Progenitor cell of endocrine pancreas (in vitro differentiated cells): ENCODE measurements around the gene BRMS1. TPM values are rescaled to one million over a fixed set of nuclear protein-coding genes. Genes with fewer than 3 reads are reported as not detected.
"Not testable (repeated sequence)": the region's sequence is repeated elsewhere in the genome, so short reads cannot be mapped to it uniquely, and the experiment has no call there.

Source experiments
- DNase-seq: peaks from one replicate; pipeline ENCODE4 v3.0.0; 2021; ENCODE audit warnings: low spot score; ENCODE audit not compliant: unreplicated experiment
- H3K27ac Mint-ChIP-seq: 2 replicates; pipeline ENCODE4 v1.8.0; 2021; ENCODE audit warnings: mild to moderate bottlenecking, moderate library complexity, mixed read lengths
- H3K27me3 Mint-ChIP-seq: 2 replicates; pipeline ENCODE4 v1.8.0; 2021; ENCODE audit warnings: mixed read lengths
- H3K36me3 Mint-ChIP-seq: 2 replicates; pipeline ENCODE4 v1.8.0; 2022; ENCODE audit warnings: mixed read lengths; ENCODE audit not compliant: insufficient read depth
- H3K4me1 Mint-ChIP-seq: 2 replicates; pipeline ENCODE4 v1.8.0; 2021; ENCODE audit warnings: low read depth, mixed read lengths
- H3K4me3 Mint-ChIP-seq: 2 replicates; pipeline ENCODE4 v1.8.0; 2021; ENCODE audit warnings: low read depth, mild to moderate bottlenecking, moderate library complexity, mixed read lengths
- H3K9me3 Mint-ChIP-seq: 2 replicates; pipeline ENCODE4 v1.8.0; 2021; ENCODE audit warnings: low read depth, mixed read lengths
- total RNA-seq: library from RNA; stranded (reverse); gene quantifications from 2 replicates; pipeline ENCODE4 v1.2.1, GENCODE V29; 2021
- TF ChIP-seq, protein P1 (sequence below): fragments of 200-600 bp; sonication (generic); IDR thresholded peaks from one replicate; pipeline ENCODE4 v1.5.0; 2021; ENCODE audit warnings: antibody characterized with exemption, mild to moderate bottlenecking; ENCODE audit not compliant: unreplicated experiment

The BRMS1 gene
- total RNA-seq, 1 donor from 2014 or later = 38.1 TPM

DNA sequence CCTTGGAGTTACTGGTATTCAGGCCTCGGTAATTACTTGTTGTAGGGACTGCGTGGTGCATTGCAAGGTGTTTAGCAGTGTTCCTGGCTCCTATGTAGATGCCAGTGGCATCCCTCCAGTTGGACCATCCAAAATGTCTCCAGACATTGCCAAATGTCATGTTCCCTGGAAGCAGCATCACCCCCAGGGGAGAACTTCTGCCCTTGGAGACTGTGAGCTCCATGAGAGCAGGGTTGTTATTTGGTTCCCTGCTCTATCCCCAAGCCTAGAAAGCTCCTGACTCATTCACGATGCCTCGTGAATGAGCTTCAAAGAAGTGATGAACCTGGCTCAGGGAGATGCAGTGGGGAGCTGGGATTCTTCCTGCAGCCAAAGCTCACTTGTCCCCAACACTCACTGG is 23.3 kb downstream of the BRMS1 start:
- H3K9me3 Mint-ChIP-seq = peaks cover 5% of the 10 kb centered on the region
- peaks cover 1% of the 10 kb centered on the region for H3K4me1 Mint-ChIP-seq
- no peak overlapping the region for H3K27ac Mint-ChIP-seq
- no peaks in the 10 kb centered on the region for H3K36me3 Mint-ChIP-seq
- TF ChIP-seq, protein P1, sequence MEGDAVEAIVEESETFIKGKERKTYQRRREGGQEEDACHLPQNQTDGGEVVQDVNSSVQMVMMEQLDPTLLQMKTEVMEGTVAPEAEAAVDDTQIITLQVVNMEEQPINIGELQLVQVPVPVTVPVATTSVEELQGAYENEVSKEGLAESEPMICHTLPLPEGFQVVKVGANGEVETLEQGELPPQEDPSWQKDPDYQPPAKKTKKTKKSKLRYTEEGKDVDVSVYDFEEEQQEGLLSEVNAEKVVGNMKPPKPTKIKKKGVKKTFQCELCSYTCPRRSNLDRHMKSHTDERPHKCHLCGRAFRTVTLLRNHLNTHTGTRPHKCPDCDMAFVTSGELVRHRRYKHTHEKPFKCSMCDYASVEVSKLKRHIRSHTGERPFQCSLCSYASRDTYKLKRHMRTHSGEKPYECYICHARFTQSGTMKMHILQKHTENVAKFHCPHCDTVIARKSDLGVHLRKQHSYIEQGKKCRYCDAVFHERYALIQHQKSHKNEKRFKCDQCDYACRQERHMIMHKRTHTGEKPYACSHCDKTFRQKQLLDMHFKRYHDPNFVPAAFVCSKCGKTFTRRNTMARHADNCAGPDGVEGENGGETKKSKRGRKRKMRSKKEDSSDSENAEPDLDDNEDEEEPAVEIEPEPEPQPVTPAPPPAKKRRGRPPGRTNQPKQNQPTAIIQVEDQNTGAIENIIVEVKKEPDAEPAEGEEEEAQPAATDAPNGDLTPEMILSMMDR = no peak
- peaks cover 24% of the 10 kb centered on the region for H3K27me3 Mint-ChIP-seq
- no peak for DNase-seq
- H3K4me3 Mint-ChIP-seq = no peak overlapping the region

DNA sequence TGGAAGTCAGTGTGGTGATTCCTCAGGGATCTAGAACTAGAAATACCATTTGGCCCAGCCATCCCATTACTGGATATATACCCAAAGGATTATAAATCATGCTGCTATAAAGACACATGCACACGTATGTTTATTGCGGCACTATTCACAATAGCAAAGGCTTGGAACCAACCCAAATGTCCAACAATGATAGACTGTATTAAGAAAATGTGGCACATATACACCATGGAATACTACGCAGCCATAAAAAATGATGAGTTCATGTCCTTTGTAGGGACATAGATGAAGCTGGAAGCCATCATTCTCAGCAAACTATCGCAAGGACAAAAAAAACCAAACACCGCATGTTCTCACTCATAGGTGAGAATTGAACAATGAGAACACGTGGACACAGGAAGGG is 24.2 kb downstream of the BRMS1 start:
- H3K4me3 Mint-ChIP-seq, DNase-seq, H3K9me3 Mint-ChIP-seq, H3K4me1 Mint-ChIP-seq, H3K36me3 Mint-ChIP-seq, H3K27ac Mint-ChIP-seq: not testable (repeated sequence)
- H3K27me3 Mint-ChIP-seq = peaks cover 27% of the 10 kb centered on the region

DNA sequence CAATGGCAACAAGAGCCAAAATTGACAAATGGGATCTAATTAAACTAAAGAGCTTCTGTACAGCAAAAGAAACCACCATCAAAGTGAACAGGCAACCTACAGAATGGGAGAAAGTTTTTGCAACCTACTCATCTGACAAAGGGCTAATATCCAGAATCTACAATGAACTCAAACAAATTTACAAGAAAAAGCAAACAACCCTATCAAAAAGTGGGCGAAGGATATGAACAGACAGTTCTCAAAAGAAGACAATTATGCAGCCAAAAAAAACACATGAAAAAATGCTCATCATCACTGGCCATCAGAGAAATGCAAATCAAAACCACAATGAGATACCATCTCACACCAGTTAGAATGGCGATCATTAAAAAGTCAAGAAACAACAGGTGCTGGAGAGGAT is 24.6 kb downstream of the BRMS1 start:
- not testable (repeated sequence) for H3K36me3 Mint-ChIP-seq, H3K4me3 Mint-ChIP-seq, H3K4me1 Mint-ChIP-seq, H3K9me3 Mint-ChIP-seq, DNase-seq, H3K27ac Mint-ChIP-seq
- peaks cover 32% of the 10 kb centered on the region for H3K27me3 Mint-ChIP-seq

DNA sequence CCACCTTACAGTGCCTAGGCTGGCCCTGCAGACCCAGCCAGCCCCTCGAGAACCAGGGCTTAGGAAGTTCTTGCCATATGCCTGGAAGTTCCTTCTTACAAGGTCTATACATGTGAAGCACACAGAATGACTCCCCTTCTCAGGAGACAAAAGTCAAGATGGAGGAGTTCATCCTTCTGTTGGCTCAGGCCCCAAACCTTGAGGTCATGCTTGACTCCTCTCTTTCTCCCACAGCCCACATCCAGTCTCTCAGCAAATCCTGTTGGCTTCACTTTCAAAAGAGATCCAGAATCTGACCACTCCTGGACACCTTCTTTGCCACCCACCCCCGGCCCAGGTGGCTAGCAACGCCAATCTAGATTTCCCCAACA is 26.3 kb downstream of the BRMS1 start:
- Mint-ChIP-seq H3K27ac (no peak overlapping the region), H3K9me3 (peaks cover 5% of the 10 kb centered on the region), H3K36me3 (no peaks in the 10 kb centered on the region), H3K4me3 (no peak overlapping the region), H3K27me3 (peaks cover 41% of the 10 kb centered on the region), H3K4me1 (peaks cover 1% of the 10 kb centered on the region)
- no peak for DNase-seq
- TF ChIP-seq, protein P1 = no peak

DNA sequence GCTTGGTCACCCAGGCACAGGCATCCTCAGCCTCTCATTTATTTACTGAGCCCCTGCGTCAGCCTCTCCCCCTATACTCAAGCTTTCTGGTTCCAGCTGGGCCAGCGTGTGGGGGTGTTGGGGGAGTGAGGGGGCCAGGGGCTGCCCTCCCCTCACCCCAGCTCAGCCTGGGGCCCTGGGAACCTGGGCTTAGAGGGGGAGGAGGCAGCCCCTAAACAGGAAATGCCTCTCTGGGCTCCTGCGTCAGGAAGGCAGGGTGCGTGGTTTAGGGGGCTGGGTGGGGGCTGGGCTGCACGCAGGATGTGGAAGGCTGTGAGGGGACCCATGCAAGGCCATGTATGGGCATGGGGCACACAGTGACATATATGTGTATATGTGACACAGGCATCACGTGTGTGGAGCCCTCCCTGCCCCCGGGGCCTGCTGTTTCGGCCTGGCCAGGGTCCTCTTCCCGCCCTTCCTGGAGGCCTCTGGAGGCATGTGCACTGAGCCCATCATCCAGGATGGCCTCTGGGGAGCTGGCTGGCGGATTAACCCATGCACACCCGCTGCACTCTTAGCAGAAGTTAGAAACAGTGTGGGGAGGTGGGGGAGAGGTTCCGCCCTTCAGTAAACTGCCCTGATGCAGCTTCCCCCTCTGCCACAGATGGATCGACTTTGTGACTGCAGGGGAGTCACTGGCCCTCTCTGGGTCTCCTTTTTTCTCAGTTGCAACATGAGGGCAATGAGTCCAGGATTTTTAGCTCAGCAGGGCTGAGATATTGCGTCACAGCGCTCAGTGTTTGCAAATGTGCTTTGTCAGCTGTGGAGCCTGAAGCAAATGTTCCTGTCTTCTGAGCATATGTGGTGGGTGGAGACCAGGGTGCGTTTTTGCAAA is 26.9 kb downstream of the BRMS1 start:
- Mint-ChIP-seq H3K27me3 (peaks cover 41% of the 10 kb centered on the region), H3K9me3 (peaks cover 5% of the 10 kb centered on the region), H3K36me3 (no peaks in the 10 kb centered on the region), H3K27ac (no peak overlapping the region), H3K4me3 (no peak overlapping the region), H3K4me1 (peaks cover 1% of the 10 kb centered on the region)
- TF ChIP-seq, protein P1 = no peak
- no peak for DNase-seq

DNA sequence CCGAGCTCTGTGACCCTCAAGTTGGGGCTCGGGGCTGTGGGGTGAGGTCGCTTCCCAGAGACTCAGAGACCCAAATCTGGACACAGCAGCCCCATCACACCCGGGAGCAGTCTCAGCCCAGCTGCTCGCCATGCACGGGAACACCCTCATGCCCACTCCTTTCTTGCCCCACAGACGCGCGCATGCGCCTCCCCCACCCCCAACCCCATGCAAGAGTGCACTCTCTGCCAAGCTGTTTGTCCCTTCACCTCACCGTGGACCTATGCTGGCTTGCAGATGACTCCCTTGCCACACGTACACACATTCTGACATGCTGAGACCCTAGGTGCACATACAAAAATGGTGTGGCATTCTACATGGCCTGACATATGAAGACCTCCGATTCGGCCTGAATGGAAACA is 27.6 kb downstream of the BRMS1 start:
- Mint-ChIP-seq H3K27ac (no peak overlapping the region), H3K36me3 (no peaks in the 10 kb centered on the region), H3K9me3 (peaks cover 5% of the 10 kb centered on the region), H3K4me1 (peaks cover 1% of the 10 kb centered on the region), H3K4me3 (no peak overlapping the region), H3K27me3 (peaks cover 41% of the 10 kb centered on the region)
- no peak for DNase-seq
- TF ChIP-seq, protein P1 = no peak
